OCI-LY3 (cell line): ENCODE data around the gene ZFAND3.

Experiments used
- CTCF ChIP-seq: fragments of 200-600, 300-600 bp; sonication (generic); IDR thresholded peaks from 2 replicates; pipeline ENCODE4 v1.5.1; 2014; ENCODE audit warnings: antibody characterized with exemption, low read length, low read depth
- EZH2phosphoT487 ChIP-seq: fragments of 200-600 bp; shearing (Covaris generic); IDR thresholded peaks from 2 replicates; pipeline ENCODE4 v1.6.1; 2018; ENCODE audit warnings: antibody characterized with exemption, mixed run types, low read depth

GRCh38 chr6:38116248-38116647, 296.7 kb downstream of the ZFAND3 start:
- no peak for TF ChIP-seq CTCF
- TF ChIP-seq EZH2phosphoT487 = no peak
